GM23248 (cell line): ENCODE data around the gene SLC35C1.

Experiments
- EZH2 ChIP-seq: fragments of 200-600 bp; sonication (generic); IDR thresholded peaks from 2 replicates; pipeline ENCODE4 v1.6.1; 2018; ENCODE audit warnings: antibody characterized with exemption, mild to moderate bottlenecking; ENCODE audit not compliant: insufficient read depth, poor library complexity, severe bottlenecking
- EZH2phosphoT487 ChIP-seq: fragments of 200-600 bp; sonication (generic); IDR thresholded peaks from 2 replicates; pipeline ENCODE4 v1.6.1; 2018; ENCODE audit warnings: antibody characterized with exemption, moderate library complexity, mild to moderate bottlenecking, low read depth; ENCODE audit not compliant: insufficient read depth

DNA sequence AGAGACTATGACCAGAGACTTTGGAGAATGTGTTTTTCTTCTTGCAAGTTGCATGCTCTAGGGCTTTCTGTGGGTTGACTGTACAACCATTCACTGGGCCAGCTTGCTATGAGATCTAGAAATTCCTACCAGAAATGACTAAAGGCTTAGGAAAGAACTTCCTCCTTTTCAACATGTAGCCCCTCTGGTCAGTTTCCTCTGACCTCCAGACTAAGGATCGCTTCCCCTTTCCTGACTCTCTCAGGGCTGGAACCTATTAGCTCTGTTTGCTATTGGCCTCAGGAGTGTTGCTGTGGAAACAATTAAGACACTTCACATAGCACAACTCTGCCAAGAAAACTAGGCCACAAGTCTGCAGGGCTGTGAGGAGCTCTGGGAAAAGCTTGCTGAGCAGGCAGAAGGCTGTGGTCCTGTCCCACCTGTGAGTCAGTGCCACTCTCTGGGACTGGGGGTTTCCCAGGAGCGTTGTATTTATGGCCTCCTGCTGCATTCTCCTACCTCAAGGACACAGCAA, 53.1 kb downstream of the SLC35C1 start:
- no peak for TF ChIP-seq EZH2
- no peak for TF ChIP-seq EZH2phosphoT487
